ENCODE measurements around the gene GJD2. TPM values are rescaled to one million over a fixed set of nuclear protein-coding genes. Genes with fewer than 3 reads are reported as not detected.

GJD2 gene
- polyA plus RNA-seq, 1 experiment = not detected

- ChIA-PET CTCF (no interaction called here), POLR2A (no interaction called here)
- TF ChIP-seq CTCF (IDR thresholded peaks at IDR 0.05; ENCODE audit: insufficient read depth, low read depth, low read length) = no peak
- no peak for DNase-seq (ENCODE audit: low read depth)
- Histone ChIP-seq H3K36me3 (ENCODE audit: control insufficient read depth, insufficient read depth, low read length) (no peaks in the 10 kb centered on the region), H3K4me3 (ENCODE audit: low read depth, low read length) (no peak overlapping the region), H3K27me3 (ENCODE audit: control insufficient read depth, insufficient read depth, low read length) (peaks cover 5% of the 10 kb centered on the region)
Observed at GRCh38 chr15:34786206-34786605, 31.4 kb upstream of the GJD2 start.

GRCh38 chr15:34783991-34784390 lies 29.2 kb upstream of the GJD2 start:
- TF ChIP-seq CTCF (IDR thresholded peaks at IDR 0.05; ENCODE audit: insufficient read depth, low read depth, low read length) = no peak
- no peak for DNase-seq (ENCODE audit: low read depth)
- ChIA-PET POLR2A (no interaction called here), CTCF (no interaction called here)
- Histone ChIP-seq H3K36me3 (ENCODE audit: control insufficient read depth, insufficient read depth, low read length) (no peaks in the 10 kb centered on the region), H3K27me3 (ENCODE audit: control insufficient read depth, insufficient read depth, low read length) (peaks cover 5% of the 10 kb centered on the region), H3K4me3 (ENCODE audit: low read depth, low read length) (no peak overlapping the region)

GRCh38 chr15:34783431-34783830 lies 28.6 kb upstream of the GJD2 start:
- DNase-seq (ENCODE audit: low read depth) = no peak
- ChIA-PET CTCF (no interaction called here), POLR2A (no interaction called here)
- Histone ChIP-seq H3K4me3 (ENCODE audit: low read depth, low read length) (no peak overlapping the region), H3K27me3 (ENCODE audit: control insufficient read depth, insufficient read depth, low read length) (peaks cover 5% of the 10 kb centered on the region), H3K36me3 (ENCODE audit: control insufficient read depth, insufficient read depth, low read length) (no peaks in the 10 kb centered on the region)
- no peak for TF ChIP-seq CTCF (IDR thresholded peaks at IDR 0.05; ENCODE audit: insufficient read depth, low read depth, low read length)

- TF ChIP-seq CTCF (IDR thresholded peaks at IDR 0.05; ENCODE audit: insufficient read depth, low read depth, low read length) = no peak
- H3K36me3 ChIP-seq (ENCODE audit: control insufficient read depth, insufficient read depth, low read length) = no peaks in the 10 kb centered on the region
- no peak for DNase-seq (ENCODE audit: low read depth)
- ChIA-PET CTCF (no interaction called here), POLR2A (no interaction called here)
- peaks cover 5% of the 10 kb centered on the region for H3K27me3 ChIP-seq (ENCODE audit: control insufficient read depth, insufficient read depth, low read length)
- no peak overlapping the region for H3K4me3 ChIP-seq (ENCODE audit: low read depth, low read length)
Observed at GRCh38 chr15:34782901-34783300, 28.1 kb upstream of the GJD2 start.

GRCh38 chr15:34780725-34781124 lies 25.9 kb upstream of the GJD2 start:
- DNase-seq (ENCODE audit: low read depth) = no peak
- ChIA-PET POLR2A (no interaction called here), CTCF (no interaction called here)

More at GRCh38 chr15:34780725-34781124, 25.9 kb upstream of the GJD2 start:
- no peak for TF ChIP-seq CTCF (IDR thresholded peaks at IDR 0.05; ENCODE audit: insufficient read depth, low read depth, low read length)
- H3K27me3 ChIP-seq (ENCODE audit: control insufficient read depth, insufficient read depth, low read length) = peaks cover 5% of the 10 kb centered on the region
- no peaks in the 10 kb centered on the region for H3K36me3 ChIP-seq (ENCODE audit: control insufficient read depth, insufficient read depth, low read length)
- no peak overlapping the region for H3K4me3 ChIP-seq (ENCODE audit: low read depth, low read length)

Data from BJ (cell line).